ENCODE results near the gene CAPN5. TPM values are rescaled to one million over a fixed set of nuclear protein-coding genes. Genes with fewer than 3 reads are reported as not detected.

CAPN5 gene
- total and polyA plus RNA-seq, 10 of the 15 experiments (the other 5 are each of a cell fraction or from before 2014, with no cell fraction given): 0.02 to 0.33 (median 0.07) TPM; not detected in 3

DNA sequence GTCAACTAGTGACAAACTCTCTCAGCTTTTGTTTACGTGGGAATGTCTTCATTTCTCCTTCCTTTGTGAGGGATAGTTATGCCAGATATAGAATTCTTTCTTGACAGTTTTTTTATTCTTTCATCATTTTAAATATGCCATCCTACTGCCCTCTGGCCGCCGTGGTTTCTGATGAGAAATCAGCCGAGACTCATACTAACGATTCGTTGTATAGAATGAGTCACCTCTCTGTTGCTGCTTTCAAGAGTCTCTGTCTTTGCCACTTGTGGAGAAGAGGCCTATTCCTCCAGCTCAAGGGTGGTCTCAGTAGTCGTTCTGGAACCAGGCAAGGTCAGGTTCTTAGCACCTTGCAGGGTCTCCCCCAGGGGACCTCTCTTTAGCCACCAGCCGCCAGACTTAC lies 69.3 kb downstream of the CAPN5 start:
- Histone ChIP-seq H3K4me1 (ENCODE audit: control insufficient read depth, insufficient read depth, low read length) (no peaks in the 10 kb centered on the region), H2AFZ (ENCODE audit: control insufficient read depth, low read depth, low read length) (no peak overlapping the region), H3K36me3 (ENCODE audit: control insufficient read depth in 2 of 2, insufficient read depth in 2 of 2, low read length in 1 of 2) (no peaks in the 10 kb centered on the region), H4K20me1 (ENCODE audit: control insufficient read depth, insufficient read depth) (no peaks in the 10 kb centered on the region), H3K27me3 (replicated peaks in 1 of 2; ENCODE audit: control insufficient read depth in 2 of 2, insufficient read depth in 2 of 2, low read length in 1 of 2) (no peaks in the 10 kb centered on the region; a peak in 2 of 4 replicates), H3K4me3 (no peak overlapping the region), H3K9me3 (replicated peaks; ENCODE audit: control insufficient read depth, insufficient read depth, low read length) (no peaks in the 10 kb centered on the region), H3K79me2 (ENCODE audit: control insufficient read depth, insufficient read depth, low read length) (no peaks in the 10 kb centered on the region), H3K4me2 (ENCODE audit: control insufficient read depth, insufficient read depth) (no peak overlapping the region), H3K27ac (ENCODE audit: control insufficient read depth, insufficient read depth) (no peak overlapping the region), H3K9ac (ENCODE audit: control insufficient read depth, insufficient read depth, low read length) (no peak overlapping the region)
- DNase-seq (ENCODE audit: low read depth, low spot score) (no peak), FAIRE-seq (no peak), ATAC-seq (peak; percentile 57)
- intact Hi-C loops (cut with micrococcal nuclease; ENCODE audit: unreplicated experiment): no loop called here
- CTCF ChIA-PET: no interaction called here
- no peak for TF ChIP-seq RAD21 (IDR thresholded peaks at IDR 0.05; ENCODE audit: insufficient read depth, low read depth, low read length)
- no peak for TF ChIP-seq TAF1 (IDR thresholded peaks at IDR 0.05; ENCODE audit: borderline replicate concordance, low read depth, low read length)
- TF ChIP-seq EGR1 (IDR thresholded peaks at IDR 0.05; ENCODE audit: borderline replicate concordance in 1 of 2, low read depth in 2 of 2, low read length in 2 of 2): no peak
- no peak for TF ChIP-seq ZNF217 (IDR thresholded peaks at IDR 0.05)
- 10% methylated on average over 8 of the region's 8 CpGs for WGBS (ENCODE audit: insufficient coverage, insufficient replicate concordance, low lambda C conversion rate, missing lambda C conversion rate)
- POLR2A ChIA-PET: no interaction called here
- SMC1A ChIA-PET (ENCODE audit: uncharacterized antibody, unreplicated experiment): no interaction called here
- in situ Hi-C loops (cut with MboI): no loop called here
- RAD21 ChIA-PET (ENCODE audit: unreplicated experiment): no interaction called here
- BruUV-seq (replicated peaks): no TSS peak

DNA sequence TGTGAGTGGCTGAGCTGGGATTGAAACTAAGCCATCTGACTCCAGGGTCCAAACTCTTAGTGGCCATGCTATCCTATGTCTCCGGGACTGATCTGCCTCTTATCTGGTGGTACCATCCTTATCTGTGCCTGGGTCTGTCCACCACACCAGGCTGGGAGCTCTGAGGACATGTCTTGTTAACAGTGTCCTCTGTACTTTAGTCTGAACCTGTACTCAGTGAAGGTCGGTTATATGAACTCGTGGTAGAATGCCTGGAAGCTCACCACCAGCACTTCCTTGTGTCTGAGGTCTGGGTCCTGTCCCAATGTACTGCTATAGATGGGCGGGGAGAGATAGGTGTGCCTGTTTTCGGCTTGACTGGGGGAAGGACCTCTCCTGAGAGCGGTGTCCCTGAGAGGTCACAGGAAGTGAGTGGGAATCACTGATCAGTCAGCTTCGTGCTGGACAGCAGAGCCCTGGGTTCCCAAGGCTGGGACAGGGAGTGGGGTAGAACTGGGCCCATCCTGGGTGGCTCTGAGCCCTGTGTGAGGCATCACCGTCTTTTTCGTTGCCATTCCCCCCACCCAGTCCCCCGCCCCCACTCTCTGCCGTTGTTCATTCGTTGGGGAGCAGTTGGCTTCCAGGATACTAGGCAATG lies 70.1 kb downstream of the CAPN5 start:
- intact Hi-C loops (cut with micrococcal nuclease; ENCODE audit: unreplicated experiment): no loop called here
- no peaks in the 10 kb centered on the region; a peak in 2 of 4 replicates for H3K27me3 ChIP-seq (replicated peaks in 1 of 2; ENCODE audit: control insufficient read depth in 2 of 2, insufficient read depth in 2 of 2, low read length in 1 of 2)
- H3K36me3 ChIP-seq (ENCODE audit: control insufficient read depth in 2 of 2, insufficient read depth in 2 of 2, low read length in 1 of 2): no peaks in the 10 kb centered on the region
- H3K27ac ChIP-seq (ENCODE audit: control insufficient read depth, insufficient read depth): no peak overlapping the region
- no peaks in the 10 kb centered on the region for H3K9me3 ChIP-seq (replicated peaks; ENCODE audit: control insufficient read depth, insufficient read depth, low read length)
- ChIA-PET CTCF (interaction anchor here (0.8 kb wide), 1 partner anchor 10 kb away, joined by 3 read pairs; no protein-coding TSS in a partner anchor), SMC1A (ENCODE audit: uncharacterized antibody, unreplicated experiment) (no interaction called here), RAD21 (ENCODE audit: unreplicated experiment) (no interaction called here), POLR2A (interaction anchor here (0.6 kb wide), 1 partner anchor 685 kb away, joined by 3 read pairs; no protein-coding TSS in a partner anchor)
- no peaks in the 10 kb centered on the region for H3K4me1 ChIP-seq (ENCODE audit: control insufficient read depth, insufficient read depth, low read length)
- no peaks in the 10 kb centered on the region for H3K79me2 ChIP-seq (ENCODE audit: control insufficient read depth, insufficient read depth, low read length)
- no peak overlapping the region for H3K4me2 ChIP-seq (ENCODE audit: control insufficient read depth, insufficient read depth)
- ATAC-seq: no peak
- BruUV-seq (replicated peaks): no TSS peak
- no peak overlapping the region for H3K4me3 ChIP-seq
- H4K20me1 ChIP-seq (ENCODE audit: control insufficient read depth, insufficient read depth): no peaks in the 10 kb centered on the region
- no peak for DNase-seq (ENCODE audit: low read depth, low spot score)
- H3K9ac ChIP-seq (ENCODE audit: control insufficient read depth, insufficient read depth, low read length): no peak overlapping the region
- 21% methylated on average over 12 of the region's 12 CpGs for WGBS (ENCODE audit: insufficient coverage, insufficient replicate concordance, low lambda C conversion rate, missing lambda C conversion rate)
- in situ Hi-C loops (cut with MboI): no loop called here
- no peak for FAIRE-seq
- H2AFZ ChIP-seq (ENCODE audit: control insufficient read depth, low read depth, low read length): no peak overlapping the region
- TF ChIP-seq NKRF (conservative IDR thresholded peaks at IDR 0.05) (no peak), EP300 (IDR thresholded peaks at IDR 0.05; ENCODE audit: borderline replicate concordance in 1 of 2, control insufficient read depth in 1 of 2, low read depth in 2 of 2, low read length in 2 of 2) (no peak), MEF2B (IDR thresholded peaks at IDR 0.05; ENCODE audit: partially characterized antibody, poor library complexity, severe bottlenecking) (no peak), HDAC6 (IDR thresholded peaks at IDR 0.05; ENCODE audit: unreplicated experiment) (no peak), CHD4 (IDR thresholded peaks at IDR 0.05) (no peak), RELB (IDR thresholded peaks at IDR 0.05; ENCODE audit: low read depth) (no peak), ZBED1 (IDR thresholded peaks at IDR 0.05; ENCODE audit: borderline replicate concordance) (no peak), BCL11A (IDR thresholded peaks at IDR 0.05; ENCODE audit: low read depth, low read length) (no peak)
- TF ChIP-seq, protein P1, sequence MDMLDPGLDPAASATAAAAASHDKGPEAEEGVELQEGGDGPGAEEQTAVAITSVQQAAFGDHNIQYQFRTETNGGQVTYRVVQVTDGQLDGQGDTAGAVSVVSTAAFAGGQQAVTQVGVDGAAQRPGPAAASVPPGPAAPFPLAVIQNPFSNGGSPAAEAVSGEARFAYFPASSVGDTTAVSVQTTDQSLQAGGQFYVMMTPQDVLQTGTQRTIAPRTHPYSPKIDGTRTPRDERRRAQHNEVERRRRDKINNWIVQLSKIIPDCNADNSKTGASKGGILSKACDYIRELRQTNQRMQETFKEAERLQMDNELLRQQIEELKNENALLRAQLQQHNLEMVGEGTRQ (IDR thresholded peaks at IDR 0.05; ENCODE audit: borderline replicate concordance, low read depth, low read length): no peak
